Occipital lobe (tissue), 2 donors: ENCODE results near the gene MTLN. TPM values are rescaled to one million over a fixed set of nuclear protein-coding genes. Genes with fewer than 3 reads are reported as not detected.
"Not testable (repeated sequence)": the region's sequence is repeated elsewhere in the genome, so short reads cannot be mapped to it uniquely, and the experiment has no call there.

ENCODE experiments used
- DNase-seq: peaks from one replicate; lab custom pipeline; 2025; lab: John Stamatoyannopoulos, UW
- total RNA-seq: library from RNA; depleted of rRNA; stranded (reverse); fragments of >200 nt; gene quantifications from one replicate; pipeline ENCODE4 v1.2.3, GENCODE V29; 2014

Gene MTLN
- total RNA-seq, 1 donor from 2014 or later: 10.1 TPM

- DNase-seq: peak; percentile 86
Observed at GRCh38 chr2:110204408-110205385, 7.7 kb downstream of the MTLN start, which contains the start of gene NPHP1. Gene NPHP1 (minus strand): TSS chr2:110205013. CDS start chr2:110204968, 45 bp downstream.

- no peak for DNase-seq
Observed at GRCh38 chr2:110198016-110198415, 14.3 kb downstream of the MTLN start.

GRCh38 chr2:110197452-110197851 is 14.9 kb downstream of the MTLN start:
- no peak for DNase-seq

- not testable (repeated sequence) for DNase-seq
Observed at GRCh38 chr2:110190169-110190568, 22.2 kb downstream of the MTLN start.

- DNase-seq: no peak
Observed at GRCh38 chr2:110182449-110182848, 29.9 kb downstream of the MTLN start.

- DNase-seq: no peak
Observed at GRCh38 chr2:110180036-110180435, 32.3 kb downstream of the MTLN start.

- no peak for DNase-seq
Observed at GRCh38 chr2:110173523-110173922, 38.8 kb downstream of the MTLN start.

GRCh38 chr2:110172506-110172905 is 39.8 kb downstream of the MTLN start:
- DNase-seq: no peak

GRCh38 chr2:110170102-110170501 is 42.2 kb downstream of the MTLN start:
- DNase-seq: no peak

- no peak for DNase-seq
Observed at GRCh38 chr2:110167326-110168000, 44.9 kb downstream of the MTLN start.

GRCh38 chr2:110166266-110166665 is 46.1 kb downstream of the MTLN start:
- DNase-seq: no peak

Other genes starting within 250 kb of the MTLN start
- gene MALL, start 96.7 kb downstream of the MTLN start, total RNA-seq: 0.94 TPM
- 4.4 TPM for gene NPHP1, start 7.5 kb downstream of the MTLN start, total RNA-seq